T-helper 22 cell (primary cell): Measurements from ENCODE around the gene KLK7.

Source experiments
- DNase-seq: peaks from one replicate; pipeline ENCODE4 v3.0.0-alpha.2; 2020; ENCODE audit warnings: low read depth

Gene KLK7

DNA sequence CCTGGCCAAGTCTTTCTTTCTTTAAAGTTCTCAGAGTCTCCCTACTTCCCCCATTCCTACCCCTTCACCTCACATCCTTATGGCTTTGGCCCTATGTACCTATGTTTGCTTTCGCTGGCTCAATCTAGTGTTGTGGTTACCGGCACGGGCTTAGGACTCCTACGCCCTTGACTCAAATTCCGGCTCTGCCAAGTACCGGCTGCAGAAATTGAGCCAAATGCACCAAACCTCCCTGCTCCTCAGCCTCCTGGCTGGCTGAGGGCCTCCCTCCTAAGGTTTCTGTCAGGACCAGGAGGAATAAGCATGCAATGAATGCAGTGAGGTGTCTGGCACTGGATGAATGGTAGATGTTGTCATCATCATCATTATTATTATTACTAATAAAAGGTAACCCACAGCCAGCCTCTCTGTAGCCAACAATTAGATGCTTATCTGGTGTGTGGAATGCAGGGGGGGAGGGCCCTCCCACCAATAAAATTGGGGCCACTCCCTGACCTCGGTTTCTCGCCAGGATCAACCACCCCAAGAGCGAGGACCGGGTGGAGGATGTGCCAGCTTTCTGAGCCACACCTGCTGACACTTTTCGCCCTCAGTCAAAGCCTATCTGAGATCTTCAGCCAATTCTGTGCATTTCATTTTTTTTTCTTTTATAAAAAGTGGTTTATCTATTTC lies 51.6 kb downstream of the KLK7 start:
- DNase-seq, result no peak

- DNase-seq, result no peak
These were observed 52.7 kb downstream of the KLK7 start for GRCh38 chr19:50931023-50931422.

GRCh38 chr19:50928831-50929230 lies 54.9 kb downstream of the KLK7 start:
- no peak for DNase-seq
